Measurements from ENCODE around the gene CLIP1. TPM values are rescaled to one million over a fixed set of nuclear protein-coding genes. Genes with fewer than 3 reads are reported as not detected.
A peak's percentile ranks its signal among the peaks of the same experiment; 100 is the strongest.
"Not testable (repeated sequence)": the region's sequence is repeated elsewhere in the genome, so short reads cannot be mapped to it uniquely, and the experiment has no call there.

CLIP1 gene
- total and polyA plus RNA-seq, 9 donors: 16.2 to 71.5 (median 37.8) TPM

- Histone ChIP-seq H3K27ac (peak overlapping the region; percentile 80 to 99), H3K36me3 (no peaks in the 10 kb centered on the region), H3K4me1 (ENCODE audit: insufficient read depth) (peaks cover 3% of the 10 kb centered on the region), H3K4me3 (peak overlapping the region; percentile 85), H3K27me3 (no peaks in the 10 kb centered on the region), H3K9me3 (no peaks in the 10 kb centered on the region)
- intact Hi-C loops (cut with DNase I): loop anchor here in 2 of 4 donors (1.0 to 10.0 kb wide), 2 partner anchors 33 to 52 kb away; no protein-coding TSS in a partner anchor
- TF ChIP-seq, protein P1, sequence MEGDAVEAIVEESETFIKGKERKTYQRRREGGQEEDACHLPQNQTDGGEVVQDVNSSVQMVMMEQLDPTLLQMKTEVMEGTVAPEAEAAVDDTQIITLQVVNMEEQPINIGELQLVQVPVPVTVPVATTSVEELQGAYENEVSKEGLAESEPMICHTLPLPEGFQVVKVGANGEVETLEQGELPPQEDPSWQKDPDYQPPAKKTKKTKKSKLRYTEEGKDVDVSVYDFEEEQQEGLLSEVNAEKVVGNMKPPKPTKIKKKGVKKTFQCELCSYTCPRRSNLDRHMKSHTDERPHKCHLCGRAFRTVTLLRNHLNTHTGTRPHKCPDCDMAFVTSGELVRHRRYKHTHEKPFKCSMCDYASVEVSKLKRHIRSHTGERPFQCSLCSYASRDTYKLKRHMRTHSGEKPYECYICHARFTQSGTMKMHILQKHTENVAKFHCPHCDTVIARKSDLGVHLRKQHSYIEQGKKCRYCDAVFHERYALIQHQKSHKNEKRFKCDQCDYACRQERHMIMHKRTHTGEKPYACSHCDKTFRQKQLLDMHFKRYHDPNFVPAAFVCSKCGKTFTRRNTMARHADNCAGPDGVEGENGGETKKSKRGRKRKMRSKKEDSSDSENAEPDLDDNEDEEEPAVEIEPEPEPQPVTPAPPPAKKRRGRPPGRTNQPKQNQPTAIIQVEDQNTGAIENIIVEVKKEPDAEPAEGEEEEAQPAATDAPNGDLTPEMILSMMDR (IDR thresholded peaks at IDR 0.05): no peak
- no peak for TF ChIP-seq POLR2A (IDR thresholded peaks at IDR 0.05)
- TF ChIP-seq EP300 (IDR thresholded peaks at IDR 0.05): no peak
- WGBS, 3 donors: 0 to 1% (median 1%) methylated on average over 24 to 39 of the region's 39 CpGs
- DNase-seq: peak; percentile 20 to 62 (median 44)
Observed at GRCh38 chr12:122422730-122423257, 325 bp upstream of the CLIP1 start.

DNA sequence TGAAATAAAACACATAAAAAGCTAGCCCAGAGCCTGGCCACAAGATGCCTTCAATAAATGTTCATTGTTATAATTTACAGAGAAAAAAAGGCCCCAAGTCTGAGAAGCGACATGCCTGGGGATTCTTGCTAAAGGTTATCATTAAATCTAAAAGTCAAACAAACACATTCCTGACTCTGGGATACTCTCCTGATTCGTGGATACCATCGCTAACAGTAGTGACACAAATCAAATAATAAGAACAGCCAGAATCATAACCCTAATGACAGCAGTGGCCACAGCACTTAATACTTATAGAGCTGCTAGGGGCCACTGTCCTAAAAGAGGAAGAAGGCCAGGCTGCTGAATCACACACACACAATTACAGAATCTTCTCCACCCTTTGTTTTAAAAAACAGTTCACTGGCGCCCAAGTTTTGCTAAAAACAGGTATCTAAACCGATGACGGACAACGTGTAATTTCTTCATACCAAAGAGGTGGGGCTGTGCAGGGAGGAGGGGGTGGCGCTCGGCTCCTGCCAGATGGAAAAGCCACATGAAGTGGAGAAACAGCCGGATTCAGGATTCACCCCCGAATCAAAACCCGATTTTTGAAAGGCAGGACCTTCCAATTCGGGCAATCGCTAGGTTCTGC is 1.2 kb downstream of the CLIP1 start:
- no peaks in the 10 kb centered on the region for H3K27me3 ChIP-seq
- no peaks in the 10 kb centered on the region for H3K9me3 ChIP-seq
- no peaks in the 10 kb centered on the region for H3K36me3 ChIP-seq
- TF ChIP-seq, protein P1 (IDR thresholded peaks at IDR 0.05): no peak
- TF ChIP-seq EP300 (IDR thresholded peaks at IDR 0.05) (no peak), POLR2A (IDR thresholded peaks at IDR 0.05) (no peak)
- WGBS, 3 donors: 3 to 4% (median 3%) methylated on average over 14 of the region's 14 CpGs
- peak in 3 of 5 donors; percentile 44 to 67 (median 48) for DNase-seq
- peaks cover 3% of the 10 kb centered on the region for H3K4me1 ChIP-seq (ENCODE audit: insufficient read depth)
- intact Hi-C loops (cut with DNase I): loop anchor here in 1 of 4 donors (10.0 kb wide), 1 partner anchor 53 kb away; no protein-coding TSS in a partner anchor
- H3K4me3 ChIP-seq: peak overlapping the region; percentile 85
- H3K27ac ChIP-seq: peak overlapping the region; percentile 95 to 99

- Histone ChIP-seq H3K27me3 (no peaks in the 10 kb centered on the region), H3K4me1 (ENCODE audit: insufficient read depth) (peaks cover 3% of the 10 kb centered on the region), H3K4me3 (peak overlapping the region; percentile 85), H3K9me3 (no peaks in the 10 kb centered on the region), H3K36me3 (no peaks in the 10 kb centered on the region), H3K27ac (peak overlapping the region in 1 of 2 donors; percentile 95)
- intact Hi-C loops (cut with DNase I): loop anchor here in 1 of 4 donors (10.0 kb wide), 1 partner anchor 54 kb away; no protein-coding TSS in a partner anchor
- DNase-seq: no peak
- TF ChIP-seq POLR2A (IDR thresholded peaks at IDR 0.05) (no peak), EP300 (IDR thresholded peaks at IDR 0.05) (no peak)
- TF ChIP-seq, protein P1 (IDR thresholded peaks at IDR 0.05): no peak
- WGBS, 3 donors: 78 to 82% (median 81%) methylated on average over 17 of the region's 17 CpGs
Observed at GRCh38 chr12:122420471-122421162, 1.9 kb downstream of the CLIP1 start.

DNA sequence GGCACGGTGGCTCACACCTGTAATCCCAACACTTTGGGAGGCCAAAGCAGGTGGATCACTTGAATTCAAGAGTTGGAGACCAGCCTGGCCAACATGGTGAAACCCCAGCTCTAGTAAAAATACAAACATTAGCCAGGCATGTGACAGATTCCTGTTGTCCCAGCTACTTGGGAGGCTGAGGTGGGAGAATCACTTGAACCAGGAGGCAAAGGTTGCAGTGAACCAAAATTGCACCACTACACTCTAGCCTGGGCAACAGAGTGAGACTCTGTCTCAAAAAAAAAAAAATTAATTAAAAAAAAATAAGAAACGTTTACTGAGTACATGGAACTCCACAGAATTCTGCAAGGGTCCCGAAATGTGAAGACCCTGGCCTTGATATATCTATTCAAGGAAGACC is 3.4 kb downstream of the CLIP1 start:
- H3K4me3 ChIP-seq; H3K9me3 ChIP-seq; H3K36me3 ChIP-seq; H3K4me1 ChIP-seq (ENCODE audit: insufficient read depth); H3K27ac ChIP-seq; DNase-seq; intact Hi-C loops (cut with DNase I); H3K27me3 ChIP-seq: not testable (repeated sequence)
- 84 to 92% (median 85%) methylated on average over 3 of the region's 3 CpGs for WGBS, 3 donors

GRCh38 chr12:122415665-122416064 is 6.8 kb downstream of the CLIP1 start:
- H3K36me3 ChIP-seq; H3K27me3 ChIP-seq; H3K27ac ChIP-seq; H3K4me3 ChIP-seq; intact Hi-C loops (cut with DNase I); H3K9me3 ChIP-seq; H3K4me1 ChIP-seq (ENCODE audit: insufficient read depth); DNase-seq: not testable (repeated sequence)
- WGBS, 3 donors: 87 to 94% (median 92%) methylated on average over 7 of the region's 7 CpGs

Measured in ovary (tissue), 9 donors.